Stomach smooth muscle (tissue), 2 donors: ENCODE results near the gene CDH1.
"Not testable (repeated sequence)": the region's sequence is repeated elsewhere in the genome, so short reads cannot be mapped to it uniquely, and the experiment has no call there.

Experiments used
- H3K27ac ChIP-seq: one replicate; pipeline ENCODE4 v1.7.0; 2013; ENCODE audit warnings: mild to moderate bottlenecking, low read length, inconsistent platforms
- H3K27me3 ChIP-seq, 2 donors: one replicate each; pipeline ENCODE4 v1.7.0; 2013; ENCODE audit warnings: low read length in 2 of 2; ENCODE audit not compliant: insufficient read depth in 2 of 2, control insufficient read depth in 1 of 2
- H3K36me3 ChIP-seq, 2 donors: one replicate each; pipeline ENCODE4 v1.7.0; 2013; ENCODE audit warnings: low read length in 2 of 2; ENCODE audit not compliant: control insufficient read depth in 2 of 2, insufficient read depth in 2 of 2
- H3K4me1 ChIP-seq: one replicate; pipeline ENCODE4 v1.7.0; 2013; ENCODE audit warnings: low read length; ENCODE audit not compliant: control insufficient read depth, insufficient read depth
- H3K4me3 ChIP-seq, 2 donors: one replicate each; pipeline ENCODE4 v1.7.0; 2013; ENCODE audit warnings: low read length in 2 of 2
- H3K9ac ChIP-seq, 2 donors: one replicate each; pipeline ENCODE4 v1.7.0; 2013; ENCODE audit warnings: low read length in 2 of 2, mild to moderate bottlenecking in 1 of 2
- H3K9me3 ChIP-seq, 2 donors: one replicate each; pipeline ENCODE4 v1.7.0; 2013; ENCODE audit warnings: low read length in 2 of 2; ENCODE audit not compliant: control insufficient read depth in 2 of 2
- donor health status: healthy.
- donor health status: Pancreatic carcinoma.

CDH1 gene

DNA sequence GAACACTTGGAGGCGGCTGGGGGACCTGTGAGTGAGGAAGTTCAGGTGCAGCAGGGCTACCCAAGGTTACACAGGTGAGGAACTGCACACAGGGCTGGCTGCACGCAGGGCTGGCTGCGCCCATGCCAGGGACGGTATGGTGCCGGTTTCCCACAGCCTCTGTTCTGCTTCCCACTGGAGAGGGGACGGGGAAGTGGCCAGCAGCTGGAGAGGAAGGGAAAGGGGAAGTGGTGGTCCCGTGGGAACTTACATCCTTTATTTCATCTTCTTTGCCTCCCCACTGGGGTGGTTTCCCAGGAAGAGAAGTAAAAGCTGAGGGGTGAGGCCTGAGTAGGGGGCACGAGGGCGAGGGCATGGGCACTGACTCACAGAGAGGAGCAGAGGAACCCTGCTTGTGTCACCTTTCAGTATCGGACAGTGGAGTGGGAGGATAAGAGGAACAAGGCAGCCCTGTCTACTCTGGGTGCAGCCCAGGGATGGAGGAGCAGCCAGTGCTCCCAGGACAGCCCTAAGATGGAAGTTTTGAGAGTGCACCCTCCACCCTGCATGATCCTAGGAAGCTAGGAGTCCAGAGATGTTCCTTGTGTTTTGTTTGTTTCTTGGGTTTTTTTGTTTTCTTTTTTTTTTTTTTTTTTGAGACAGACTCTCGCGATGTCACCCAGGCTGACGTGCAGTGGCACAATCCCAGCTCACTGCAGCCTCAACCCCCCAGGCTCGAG lies 25.5 kb upstream of the CDH1 start:
- Histone ChIP-seq H3K4me1 (no peaks in the 10 kb centered on the region), H3K27me3 (peaks cover 0 to 2% of the 10 kb centered on the region in 2 donors), H3K4me3 (no peak overlapping the region), H3K9me3 (no peaks in the 10 kb centered on the region), H3K36me3 (no peaks in the 10 kb centered on the region), H3K27ac (no peak overlapping the region), H3K9ac (no peak overlapping the region)

- Histone ChIP-seq H3K9ac (no peak overlapping the region), H3K4me3 (no peak overlapping the region), H3K36me3 (no peaks in the 10 kb centered on the region), H3K27me3 (peaks cover 0 to 2% of the 10 kb centered on the region in 2 donors), H3K9me3 (no peaks in the 10 kb centered on the region), H3K4me1 (no peaks in the 10 kb centered on the region), H3K27ac (no peak overlapping the region)
These were observed 23.7 kb upstream of the CDH1 start for GRCh38 chr16:68713361-68713760.

- H3K4me1 ChIP-seq = no peaks in the 10 kb centered on the region
- no peaks in the 10 kb centered on the region for H3K27me3 ChIP-seq
- no peak overlapping the region for H3K4me3 ChIP-seq
- H3K36me3 ChIP-seq = no peaks in the 10 kb centered on the region
- H3K27ac ChIP-seq = no peak overlapping the region
- H3K9me3 ChIP-seq = no peaks in the 10 kb centered on the region
- H3K9ac ChIP-seq = no peak overlapping the region
These were observed 21.6 kb upstream of the CDH1 start for GRCh38 chr16:68715471-68715870.

DNA sequence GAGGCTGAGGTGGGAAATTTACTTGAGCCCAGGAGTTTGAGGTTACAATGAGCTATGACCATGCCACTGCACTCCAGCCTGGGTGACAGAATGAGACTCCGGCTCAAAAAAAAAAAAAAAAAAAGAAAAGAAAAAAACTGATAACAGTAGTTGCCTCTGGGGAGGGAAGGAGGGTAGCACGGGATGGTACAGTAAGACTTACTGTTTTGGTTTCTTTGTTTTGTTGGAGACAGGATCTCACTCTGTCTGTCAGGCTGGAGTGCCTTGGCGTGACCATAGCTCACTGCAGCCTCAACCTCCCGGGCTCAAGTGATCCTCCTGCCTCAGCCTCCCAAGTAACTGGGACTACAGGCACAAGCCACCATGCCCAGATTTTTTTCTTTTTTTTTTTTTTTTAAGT lies 20.6 kb upstream of the CDH1 start:
- not testable (repeated sequence) for H3K4me1 ChIP-seq, H3K36me3 ChIP-seq, H3K27me3 ChIP-seq, H3K9ac ChIP-seq, H3K4me3 ChIP-seq, H3K9me3 ChIP-seq, H3K27ac ChIP-seq

GRCh38 chr16:68717684-68718083 lies 19.4 kb upstream of the CDH1 start:
- no peak overlapping the region for H3K9ac ChIP-seq
- no peaks in the 10 kb centered on the region for H3K9me3 ChIP-seq
- H3K4me1 ChIP-seq = no peaks in the 10 kb centered on the region
- no peaks in the 10 kb centered on the region for H3K27me3 ChIP-seq
- H3K36me3 ChIP-seq = no peaks in the 10 kb centered on the region
- H3K4me3 ChIP-seq = no peak overlapping the region
- H3K27ac ChIP-seq = no peak overlapping the region

DNA sequence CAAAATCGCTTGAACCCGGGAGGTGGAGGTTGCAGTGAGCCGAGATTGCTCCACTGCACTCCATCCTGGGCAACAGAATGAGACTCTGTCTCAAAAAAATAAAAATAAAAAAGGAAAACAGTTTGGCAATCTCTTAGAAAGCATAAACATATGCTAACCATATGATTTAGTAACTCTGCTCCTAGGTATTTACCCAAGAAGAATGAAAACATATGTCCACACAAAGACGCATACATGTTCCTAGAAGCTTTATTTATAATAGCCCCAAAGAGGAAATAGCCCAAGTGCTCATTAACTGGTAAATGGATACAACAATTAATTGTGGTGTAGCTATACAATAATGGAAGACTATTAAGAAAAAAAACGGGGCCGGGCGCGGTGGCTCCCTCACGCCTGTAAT lies 18.5 kb upstream of the CDH1 start:
- H3K9me3 ChIP-seq = no peaks in the 10 kb centered on the region
- no peak overlapping the region for H3K9ac ChIP-seq
- H3K36me3 ChIP-seq = no peaks in the 10 kb centered on the region
- no peak overlapping the region for H3K4me3 ChIP-seq
- no peaks in the 10 kb centered on the region for H3K4me1 ChIP-seq
- no peaks in the 10 kb centered on the region for H3K27me3 ChIP-seq
- no peak overlapping the region for H3K27ac ChIP-seq

GRCh38 chr16:68719993-68720489 lies 17.1 kb upstream of the CDH1 start:
- Histone ChIP-seq H3K9ac (no peak overlapping the region), H3K4me1 (no peaks in the 10 kb centered on the region), H3K9me3 (no peaks in the 10 kb centered on the region), H3K4me3 (no peak overlapping the region), H3K27me3 (no peaks in the 10 kb centered on the region), H3K36me3 (no peaks in the 10 kb centered on the region), H3K27ac (no peak overlapping the region)

DNA sequence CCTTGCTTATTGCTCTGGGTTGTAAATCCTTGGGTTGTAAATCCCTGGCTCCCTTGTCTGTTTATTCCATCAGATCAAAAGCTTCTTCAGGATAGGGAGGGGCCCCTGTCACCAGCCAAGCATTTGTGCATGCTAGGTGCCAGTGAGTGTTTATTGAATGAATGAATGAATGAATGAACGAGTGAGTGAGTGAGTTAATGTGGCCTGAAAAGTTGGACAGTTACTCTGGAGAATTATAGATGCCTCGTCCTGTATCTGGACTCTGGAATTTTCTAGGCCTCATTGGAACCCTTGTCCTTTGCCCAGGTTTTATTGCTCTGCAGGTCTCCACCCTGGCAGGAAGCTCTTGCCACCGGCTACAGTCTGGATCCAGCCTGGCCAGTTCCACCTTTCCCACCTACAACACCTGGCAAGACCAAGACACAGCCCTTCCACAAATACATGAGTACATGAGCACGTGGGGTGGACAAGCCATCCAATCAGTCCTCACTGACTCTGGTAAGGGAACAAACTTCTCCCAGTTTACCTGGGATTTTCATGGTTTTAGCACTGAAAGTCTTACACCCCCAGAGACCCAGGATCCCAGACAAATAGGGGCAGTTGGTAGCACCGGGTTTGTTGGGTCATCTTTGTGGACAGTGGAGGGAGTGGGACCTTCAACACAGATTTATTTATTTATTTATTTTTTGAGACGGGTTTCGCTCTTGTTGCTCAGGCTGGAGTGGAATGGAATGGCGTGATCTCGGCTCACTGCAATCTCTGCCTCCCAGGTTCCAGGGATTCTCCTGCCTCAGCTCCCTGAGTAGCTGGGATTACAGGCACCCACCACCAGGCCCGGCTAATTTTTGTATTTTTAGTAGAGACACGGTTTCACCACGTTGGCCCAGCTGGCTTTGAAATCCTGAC lies 14.7 kb upstream of the CDH1 start:
- Histone ChIP-seq H3K9me3 (no peaks in the 10 kb centered on the region), H3K4me3 (no peak overlapping the region), H3K27me3 (no peaks in the 10 kb centered on the region), H3K36me3 (no peaks in the 10 kb centered on the region), H3K4me1 (no peaks in the 10 kb centered on the region), H3K9ac (no peak overlapping the region), H3K27ac (no peak overlapping the region)

DNA sequence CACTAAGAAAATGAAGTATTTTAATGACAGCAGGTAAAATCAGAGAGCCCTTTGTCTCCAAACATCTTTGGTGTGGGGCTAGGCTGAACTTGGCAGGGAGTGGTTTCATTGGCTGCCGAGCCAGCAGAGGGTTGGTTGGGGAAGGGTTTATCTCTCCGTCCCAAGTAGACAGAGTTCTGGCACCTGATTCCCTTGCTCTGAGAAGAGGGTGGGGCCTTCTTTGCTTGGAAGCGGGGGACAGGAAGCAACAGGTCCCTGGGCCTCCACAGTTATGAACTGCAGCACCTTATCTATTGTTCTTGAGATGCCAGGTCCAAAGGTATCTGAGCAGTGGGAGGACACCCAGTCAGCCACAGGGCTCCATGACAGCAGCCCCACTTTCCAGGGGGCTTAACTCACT lies 12.3 kb upstream of the CDH1 start:
- no peak overlapping the region for H3K4me3 ChIP-seq
- H3K36me3 ChIP-seq = no peaks in the 10 kb centered on the region
- H3K27me3 ChIP-seq = no peaks in the 10 kb centered on the region
- H3K9me3 ChIP-seq = no peaks in the 10 kb centered on the region
- H3K4me1 ChIP-seq = no peaks in the 10 kb centered on the region
- H3K27ac ChIP-seq = no peak overlapping the region
- no peak overlapping the region for H3K9ac ChIP-seq

- H3K27ac ChIP-seq = no peak overlapping the region
- H3K9me3 ChIP-seq = no peaks in the 10 kb centered on the region
- H3K27me3 ChIP-seq = no peaks in the 10 kb centered on the region
- H3K4me3 ChIP-seq = no peak overlapping the region
- no peaks in the 10 kb centered on the region for H3K4me1 ChIP-seq
- H3K36me3 ChIP-seq = no peaks in the 10 kb centered on the region
- no peak overlapping the region for H3K9ac ChIP-seq
These were observed 8.6 kb upstream of the CDH1 start for GRCh38 chr16:68728523-68728922.

DNA sequence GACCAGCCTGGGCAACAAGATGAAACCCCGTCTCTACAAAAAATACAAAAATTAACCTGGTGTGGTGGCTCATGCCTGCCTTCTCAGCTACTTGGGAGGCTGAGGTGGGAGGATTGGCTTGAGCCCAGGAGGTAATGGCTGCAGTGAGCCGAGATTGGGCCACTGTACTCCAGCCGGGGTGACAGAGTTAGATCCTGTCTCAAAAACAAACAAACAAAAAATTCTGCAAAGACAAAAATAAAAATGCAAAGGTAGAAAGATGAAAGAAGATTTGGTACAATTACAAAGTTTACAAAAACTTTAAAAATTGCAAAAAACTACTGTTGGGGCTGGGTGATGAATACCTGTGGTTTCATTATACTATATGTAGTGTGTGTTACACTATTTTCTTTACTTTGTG lies 5.5 kb upstream of the CDH1 start:
- no peak overlapping the region for H3K4me3 ChIP-seq
- H3K9me3 ChIP-seq = no peaks in the 10 kb centered on the region
- H3K27ac ChIP-seq = no peak overlapping the region
- H3K36me3 ChIP-seq = no peaks in the 10 kb centered on the region
- H3K9ac ChIP-seq = no peak overlapping the region
- no peaks in the 10 kb centered on the region for H3K4me1 ChIP-seq
- H3K27me3 ChIP-seq = peaks cover 8 to 9% of the 10 kb centered on the region in 2 donors
